Right forelimb (tissue), 1 donor: ENCODE results near the gene RARG.

ENCODE experiments used
- DNase-seq: peaks from one replicate; pipeline ENCODE4 v3.0.0-alpha.2; 2018

The RARG gene

DNA sequence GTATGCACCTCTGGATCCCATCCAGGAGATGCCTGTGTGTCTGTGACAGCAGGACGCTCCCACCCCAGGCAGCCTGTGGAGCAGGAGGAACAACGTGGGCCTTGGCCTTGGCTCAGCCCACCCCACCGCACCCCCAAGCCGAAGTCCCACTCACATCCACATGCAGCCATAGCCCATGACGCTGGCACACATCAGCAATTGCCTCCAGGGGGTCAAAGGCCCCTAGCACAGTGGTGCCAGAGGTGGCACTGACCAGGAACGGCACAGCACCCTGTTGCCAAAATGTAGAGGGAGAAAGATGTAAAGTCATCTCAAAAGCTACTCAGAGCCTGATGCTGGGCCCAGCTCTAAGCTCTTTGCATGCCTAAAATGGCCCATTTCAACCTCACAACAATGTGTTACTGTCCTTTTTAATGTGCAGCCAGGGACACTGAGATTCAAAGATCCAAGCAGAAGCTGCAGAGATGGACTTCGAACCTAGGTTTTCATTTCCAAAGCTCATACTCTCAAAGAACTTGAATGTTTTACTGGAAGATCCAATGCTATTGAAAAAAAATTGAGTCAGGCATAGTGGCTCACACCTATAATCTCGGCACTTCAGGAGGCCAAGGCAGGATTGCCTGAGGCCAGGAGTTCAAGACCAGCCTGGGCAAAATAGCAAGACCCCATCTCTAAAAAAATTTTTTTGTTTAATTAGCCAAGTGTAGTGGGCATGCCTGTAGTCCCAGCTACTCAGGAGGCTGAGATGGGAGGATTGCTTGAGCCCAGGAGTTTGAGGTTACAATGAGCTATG, 70.7 kb downstream of the RARG start:
- DNase-seq, result no peak

DNA sequence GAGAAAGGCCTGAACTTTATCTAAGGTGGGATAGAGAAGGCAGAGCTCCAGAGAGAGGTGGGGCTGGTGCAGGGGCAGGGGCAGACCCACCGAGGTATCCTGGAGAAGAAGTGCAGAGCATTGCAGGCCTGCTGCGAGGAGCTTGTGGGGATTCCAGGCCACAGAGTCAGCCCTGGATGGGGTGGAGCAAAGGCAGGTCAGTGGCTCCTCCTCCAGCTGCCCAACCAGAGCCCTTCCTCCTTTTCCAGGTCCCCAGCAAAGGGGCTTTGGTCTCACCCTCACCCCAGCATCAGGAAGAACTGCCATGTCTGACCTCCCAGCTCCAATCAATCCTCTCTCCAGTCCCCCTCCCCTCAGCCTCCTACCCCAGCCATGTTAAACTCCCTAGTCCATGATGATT, 71.3 kb downstream of the RARG start:
- no peak for DNase-seq
